GM13977 (cell line): ENCODE measurements around the gene ZCCHC17.
A peak's percentile ranks its signal among the peaks of the same experiment; 100 is the strongest.

Source experiments
- DNase-seq: peaks from one replicate; pipeline ENCODE4 v3.0.0; 2012; ENCODE audit warnings: low spot score
- CTCF ChIP-seq: IDR thresholded peaks from 2 replicates; pipeline ENCODE4 v1.5.1; 2012; ENCODE audit warnings: mild to moderate bottlenecking, control low read depth; ENCODE audit not compliant: insufficient read depth; ENCODE audit errors: extremely low read depth, missing control alignments
- in situ Hi-C: fragments of 300-500 bp; cut with MboI; formaldehyde crosslinking; loops from one replicate; pipeline ENCODE4 v1.12.0; 2022; ENCODE audit warnings: low sequenced_read_pairs, low pct_unique_long_range_greater_than_20kb, mixed read lengths, inconsistent platforms; ENCODE audit not compliant: unreplicated experiment

Gene ZCCHC17

GRCh38 chr1:31387612-31388011 is 90.8 kb downstream of the ZCCHC17 start:
- DNase-seq = no peak
- TF ChIP-seq CTCF = no peak
- in situ Hi-C loops = no loop called here

- in situ Hi-C loops = no loop called here
- DNase-seq = no peak
- no peak for TF ChIP-seq CTCF
Measured at GRCh38 chr1:31389616-31390015, 92.8 kb downstream of the ZCCHC17 start.

DNA sequence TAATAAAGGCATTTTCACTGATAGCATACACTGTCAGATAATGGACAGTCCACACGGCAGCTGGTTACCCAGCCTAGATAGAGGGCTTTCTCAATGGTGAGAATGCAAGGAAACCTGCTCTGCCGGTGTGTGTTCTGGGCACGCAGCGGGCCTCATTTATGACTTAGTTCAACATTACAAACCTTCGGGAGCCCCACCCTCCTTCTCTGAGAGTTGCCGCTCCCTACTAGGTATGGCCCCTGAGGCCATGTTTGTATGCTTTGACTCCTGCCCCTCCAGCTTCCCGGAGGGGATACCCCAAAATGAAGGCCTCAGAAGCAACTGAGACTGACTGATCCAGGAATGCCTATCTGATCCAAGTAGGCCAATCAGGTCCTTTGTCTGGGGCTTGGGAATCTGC is 93.2 kb downstream of the ZCCHC17 start:
- in situ Hi-C loops = no loop called here
- no peak for DNase-seq
- no peak for TF ChIP-seq CTCF

- no peak for TF ChIP-seq CTCF
- in situ Hi-C loops = no loop called here
- DNase-seq = no peak
Measured at GRCh38 chr1:31393463-31393862, 96.6 kb downstream of the ZCCHC17 start.

- peak; percentile 90 for TF ChIP-seq CTCF
- DNase-seq = peak; percentile 83
- in situ Hi-C loops = no loop called here
Measured at GRCh38 chr1:31394584-31395193, 97.9 kb downstream of the ZCCHC17 start.

DNA sequence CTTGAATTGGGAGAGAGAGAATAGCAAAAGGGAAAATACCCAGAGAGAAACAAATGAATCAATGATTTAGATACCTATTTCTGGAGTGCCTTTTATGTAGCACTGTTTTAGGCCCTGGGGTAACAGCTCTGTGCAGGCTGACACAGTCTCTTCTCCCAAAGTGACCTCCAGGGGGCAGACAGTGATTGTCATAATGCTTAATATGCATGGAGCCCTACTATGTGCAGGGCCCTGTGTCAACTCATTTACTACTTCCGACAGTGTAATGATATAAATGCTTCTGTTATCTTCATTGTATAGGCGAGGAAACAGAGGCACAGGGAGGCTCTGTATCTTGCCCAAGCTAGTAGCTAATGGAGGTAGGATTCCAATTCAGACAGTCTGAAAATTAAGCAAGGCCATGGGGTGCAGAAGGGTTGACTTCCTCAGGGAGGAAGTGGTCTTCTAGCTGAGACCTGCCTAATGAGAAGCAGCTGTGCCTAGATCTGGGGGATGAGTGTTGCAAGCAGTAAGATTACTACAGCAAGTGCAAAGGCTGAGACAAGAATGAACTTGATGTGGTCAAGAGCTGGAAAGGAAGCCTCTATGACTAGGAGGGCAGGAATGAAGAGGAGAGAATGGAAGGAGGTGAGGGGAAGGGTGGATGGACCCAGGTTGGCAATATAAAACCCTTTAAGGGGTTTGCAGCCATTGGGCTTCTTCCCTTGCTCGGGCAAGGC is 100.0 kb downstream of the ZCCHC17 start:
- peak; percentile 33 for TF ChIP-seq CTCF
- in situ Hi-C loops = no loop called here
- DNase-seq = no peak
